Sigmoid colon (tissue), 3 donors: Measurements from ENCODE around the gene TYMP.

Experiments used
- CTCF ChIP-seq, 4 experiments: fragments of 450-650 bp in 3 of 4; fragments of 200-600 bp in 1 of 4; IDR thresholded peaks; one replicate each; pipeline ENCODE4 v1.5.1; 2016 to 2019; ENCODE audit warnings: antibody characterized with exemption in 4 of 4, mild to moderate bottlenecking in 3 of 4, moderate library complexity in 2 of 4
- POLR2A ChIP-seq, 2 donors: fragments of 450-650 bp; IDR thresholded peaks; one replicate each; pipeline ENCODE4 v1.6.1; 2016; ENCODE audit warnings: antibody characterized with exemption in 2 of 2, mild to moderate bottlenecking in 2 of 2, moderate library complexity in 2 of 2

- no peak for TF ChIP-seq CTCF (IDR thresholded peaks at IDR 0.05)
- TF ChIP-seq POLR2A (IDR thresholded peaks at IDR 0.05), result no peak
These were observed 5.1 kb downstream of the TYMP start for GRCh38 chr22:50524676-50525103.
